ENCODE measurements around the gene GOLGA6A.

Gene GOLGA6A

GRCh38 chr15:74032046-74032445 is 50.3 kb downstream of the GOLGA6A start:
- no peak for TF ChIP-seq CTCF (IDR thresholded peaks at IDR 0.05; ENCODE audit: insufficient read depth, missing control alignments)
- FAIRE-seq (no peak), DNase-seq (ENCODE audit: insufficient read length, low spot score) (peak; percentile 6)

- TF ChIP-seq CTCF (IDR thresholded peaks at IDR 0.05; ENCODE audit: insufficient read depth, missing control alignments): no peak
- no peak for DNase-seq (ENCODE audit: insufficient read length, low spot score)
- no peak for FAIRE-seq
Observed at GRCh38 chr15:74028646-74029045, 53.7 kb downstream of the GOLGA6A start.

GRCh38 chr15:74027688-74028087 is 54.7 kb downstream of the GOLGA6A start:
- DNase-seq (ENCODE audit: insufficient read length, low spot score) (no peak), FAIRE-seq (no peak)
- TF ChIP-seq CTCF (IDR thresholded peaks at IDR 0.05; ENCODE audit: insufficient read depth, missing control alignments): no peak

GRCh38 chr15:74025436-74025835 is 56.9 kb downstream of the GOLGA6A start:
- no peak for TF ChIP-seq CTCF (IDR thresholded peaks at IDR 0.05; ENCODE audit: insufficient read depth, missing control alignments)
- no peak for FAIRE-seq
- no peak for DNase-seq (ENCODE audit: insufficient read length, low spot score)

GRCh38 chr15:74024687-74025086 is 57.7 kb downstream of the GOLGA6A start:
- no peak for DNase-seq (ENCODE audit: insufficient read length, low spot score)
- FAIRE-seq: no peak
- TF ChIP-seq CTCF (IDR thresholded peaks at IDR 0.05; ENCODE audit: insufficient read depth, missing control alignments): no peak

GRCh38 chr15:74022706-74023470 is 59.5 kb downstream of the GOLGA6A start:
- no peak for FAIRE-seq

More at GRCh38 chr15:74022706-74023470, 59.5 kb downstream of the GOLGA6A start:
- no peak for TF ChIP-seq CTCF (IDR thresholded peaks at IDR 0.05; ENCODE audit: insufficient read depth, missing control alignments)
- no peak for DNase-seq (ENCODE audit: insufficient read length, low spot score)
